22Rv1 (cell line): ENCODE measurements around the gene KAT7.
"Not testable (repeated sequence)": the region's sequence is repeated elsewhere in the genome, so short reads cannot be mapped to it uniquely, and the experiment has no call there.

Source experiments
- ZFX ChIP-seq: fragments of 450-650 bp; IDR thresholded peaks from 2 replicates; pipeline ENCODE4 v1.6.1; 2017; ENCODE audit warnings: antibody characterized with exemption, borderline replicate concordance
- TF ChIP-seq, protein P1 (sequence below): fragments of 450-650 bp; IDR thresholded peaks from 2 replicates; pipeline ENCODE4 v1.5.1; 2017; ENCODE audit warnings: mild to moderate bottlenecking

GRCh38 chr17:49758464-49759010 is 29.9 kb upstream of the KAT7 start:
- TF ChIP-seq, protein P1, sequence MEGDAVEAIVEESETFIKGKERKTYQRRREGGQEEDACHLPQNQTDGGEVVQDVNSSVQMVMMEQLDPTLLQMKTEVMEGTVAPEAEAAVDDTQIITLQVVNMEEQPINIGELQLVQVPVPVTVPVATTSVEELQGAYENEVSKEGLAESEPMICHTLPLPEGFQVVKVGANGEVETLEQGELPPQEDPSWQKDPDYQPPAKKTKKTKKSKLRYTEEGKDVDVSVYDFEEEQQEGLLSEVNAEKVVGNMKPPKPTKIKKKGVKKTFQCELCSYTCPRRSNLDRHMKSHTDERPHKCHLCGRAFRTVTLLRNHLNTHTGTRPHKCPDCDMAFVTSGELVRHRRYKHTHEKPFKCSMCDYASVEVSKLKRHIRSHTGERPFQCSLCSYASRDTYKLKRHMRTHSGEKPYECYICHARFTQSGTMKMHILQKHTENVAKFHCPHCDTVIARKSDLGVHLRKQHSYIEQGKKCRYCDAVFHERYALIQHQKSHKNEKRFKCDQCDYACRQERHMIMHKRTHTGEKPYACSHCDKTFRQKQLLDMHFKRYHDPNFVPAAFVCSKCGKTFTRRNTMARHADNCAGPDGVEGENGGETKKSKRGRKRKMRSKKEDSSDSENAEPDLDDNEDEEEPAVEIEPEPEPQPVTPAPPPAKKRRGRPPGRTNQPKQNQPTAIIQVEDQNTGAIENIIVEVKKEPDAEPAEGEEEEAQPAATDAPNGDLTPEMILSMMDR, result not testable (repeated sequence)
- TF ChIP-seq ZFX, result not testable (repeated sequence)
